ENCODE measurements around the gene AVPR2.

- TF ChIP-seq, protein P1, sequence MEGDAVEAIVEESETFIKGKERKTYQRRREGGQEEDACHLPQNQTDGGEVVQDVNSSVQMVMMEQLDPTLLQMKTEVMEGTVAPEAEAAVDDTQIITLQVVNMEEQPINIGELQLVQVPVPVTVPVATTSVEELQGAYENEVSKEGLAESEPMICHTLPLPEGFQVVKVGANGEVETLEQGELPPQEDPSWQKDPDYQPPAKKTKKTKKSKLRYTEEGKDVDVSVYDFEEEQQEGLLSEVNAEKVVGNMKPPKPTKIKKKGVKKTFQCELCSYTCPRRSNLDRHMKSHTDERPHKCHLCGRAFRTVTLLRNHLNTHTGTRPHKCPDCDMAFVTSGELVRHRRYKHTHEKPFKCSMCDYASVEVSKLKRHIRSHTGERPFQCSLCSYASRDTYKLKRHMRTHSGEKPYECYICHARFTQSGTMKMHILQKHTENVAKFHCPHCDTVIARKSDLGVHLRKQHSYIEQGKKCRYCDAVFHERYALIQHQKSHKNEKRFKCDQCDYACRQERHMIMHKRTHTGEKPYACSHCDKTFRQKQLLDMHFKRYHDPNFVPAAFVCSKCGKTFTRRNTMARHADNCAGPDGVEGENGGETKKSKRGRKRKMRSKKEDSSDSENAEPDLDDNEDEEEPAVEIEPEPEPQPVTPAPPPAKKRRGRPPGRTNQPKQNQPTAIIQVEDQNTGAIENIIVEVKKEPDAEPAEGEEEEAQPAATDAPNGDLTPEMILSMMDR (IDR thresholded peaks at IDR 0.05; ENCODE audit: low read length) = no peak
- TF ChIP-seq EZH2 (optimal IDR thresholded peaks at IDR 0.05; ENCODE audit: low read depth, low read length) (no peak), EZH2phosphoT487 (IDR thresholded peaks at IDR 0.05; ENCODE audit: low read length) (no peak)
Measured at GRCh38 chrX:153930011-153930910, 25.8 kb downstream of the AVPR2 start.
